HepG2 (cell line): ENCODE measurements around the gene INPP4B.

Experiments
- CTCF ChIP-seq: sonication (generic); formaldehyde crosslinking; IDR thresholded peaks from 2 replicates; pipeline ENCODE4 v1.5.0; 2020; ENCODE audit warnings: mild to moderate bottlenecking, missing genetic modification reagents, moderate library complexity
- EP300 ChIP-seq, 3 experiments: sonication (generic) in 1 of 3; formaldehyde crosslinking in 1 of 3; IDR thresholded peaks; 2 replicates each; pipeline versions ENCODE4 v1.5.1 to v1.6.1; 2011 to 2020; ENCODE audit warnings: low read depth in 2 of 3, low read length in 2 of 3, borderline replicate concordance in 1 of 3, improper control_type of control experiment in 1 of 3, mild to moderate bottlenecking in 1 of 3, missing genetic modification reagents in 1 of 3, moderate library complexity in 1 of 3
- FIP1L1 ChIP-seq: fragments of 200-400 bp; formaldehyde crosslinking; IDR thresholded peaks from 2 replicates; pipeline ENCODE4 v1.6.1; 2018; ENCODE audit warnings: low read depth, mild to moderate bottlenecking, low read length, moderate library complexity, borderline replicate concordance; ENCODE audit not compliant: insufficient read depth
- GPBP1L1 ChIP-seq: sonication (generic); formaldehyde crosslinking; IDR thresholded peaks from 2 replicates; pipeline ENCODE4 v1.5.0; 2020; ENCODE audit warnings: mild to moderate bottlenecking, missing genetic modification reagents
- HOXA9 ChIP-seq: sonication (generic); formaldehyde crosslinking; IDR thresholded peaks from 2 replicates; pipeline ENCODE4 v1.8.1; 2022; ENCODE audit warnings: missing genetic modification reagents, mild to moderate bottlenecking, moderate library complexity, borderline replicate concordance
- MXD1 ChIP-seq: sonication (generic); formaldehyde crosslinking; IDR thresholded peaks from 2 replicates; pipeline ENCODE4 v1.4.0; 2020; ENCODE audit warnings: mild to moderate bottlenecking, missing genetic modification reagents
- XRCC5 ChIP-seq: fragments of 200-400 bp; formaldehyde crosslinking; optimal IDR thresholded peaks from 2 replicates; pipeline ENCODE3; 2017; ENCODE audit warnings: mild to moderate bottlenecking, low read length
- ZNF12 ChIP-seq: sonication (generic); formaldehyde crosslinking; IDR thresholded peaks from 2 replicates; pipeline ENCODE4 v1.5.0; 2020; ENCODE audit warnings: missing genetic modification reagents
- ZNF138 ChIP-seq: sonication (generic); formaldehyde crosslinking; IDR thresholded peaks from 2 replicates; pipeline ENCODE4 v1.5.0; 2020; ENCODE audit warnings: mild to moderate bottlenecking, low read depth, missing genetic modification reagents

GRCh38 chr4:142405021-142405694 is 440.9 kb downstream of the INPP4B start:
- TF ChIP-seq FIP1L1 (no peak), ZNF12 (CRISPR knock-in tag) (no peak), GPBP1L1 (CRISPR knock-in tag) (no peak), HOXA9 (no peak), CTCF (CRISPR knock-in tag) (no peak), EP300 (IDR thresholded peaks at IDR 0.05; ENCODE audit: low read depth in 2 of 2, low read length in 2 of 2) (no peak), EP300 (CRISPR knock-in tag; IDR thresholded peaks at IDR 0.05; ENCODE audit: borderline replicate concordance) (no peak), XRCC5 (no peak), ZNF138 (CRISPR knock-in tag) (no peak), MXD1 (CRISPR knock-in tag) (no peak)
